GM12878 (cell line): ENCODE measurements around the gene DNAJB14. TPM values are rescaled to one million over a fixed set of nuclear protein-coding genes. Genes with fewer than 3 reads are reported as not detected.

ENCODE experiments used
- ATAC-seq: fragments of 200-7000 bp; cut with Tn5 transposase; 3 replicates; pipeline ENCODE4 v1.9.1; 2020; ENCODE audit warnings: mild to moderate bottlenecking, moderate library complexity
- BruUV-seq: library from RNA; stranded (reverse); fragments of 400-500 nt; replicated peaks from 2 replicates; lab custom pipeline; 2021; lab: Mats Ljungman, UMichigan
- CTCF ChIA-PET: fragments of 300-600 bp; sonication (Branson Sonifier 250); formaldehyde crosslinking; extraction: SDS; loops from one replicate; lab custom pipeline; 2021; ENCODE audit warnings: inconsistent platforms; lab: Yijun Ruan, JAX
- POLR2A ChIA-PET: fragments of 350-600 bp; formaldehyde crosslinking; extraction: SDS; loops from one replicate; lab custom pipeline; 2021; ENCODE audit warnings: inconsistent platforms; lab: Charles Lee
- RAD21 ChIA-PET: fragments of 300-600 bp; sonication (Branson Sonifier 250); formaldehyde crosslinking; loops from one replicate; lab custom pipeline; 2023; ENCODE audit warnings: antibody characterized with exemption; ENCODE audit not compliant: unreplicated experiment; lab: Charles Lee
- SMC1A ChIA-PET: fragments of 300-600 bp; sonication (Branson Sonifier 250); formaldehyde crosslinking; loops from one replicate; lab custom pipeline; 2023; ENCODE audit not compliant: unreplicated experiment, uncharacterized antibody; lab: Charles Lee
- DNase-seq: peaks from one replicate; pipeline ENCODE4 v3.0.0-alpha.2; 2011; ENCODE audit warnings: low read depth, low spot score
- FAIRE-seq: peaks from 3 replicates; lab custom pipeline; 2011; peaks lifted over from hg19 to GRCh38; lab: Jason Lieb, UNC
- H2AFZ ChIP-seq: 2 replicates; pipeline ENCODE4 v1.6.0; 2011; ENCODE audit warnings: low read depth, low read length, control low read depth; ENCODE audit not compliant: control insufficient read depth
- H3K27ac ChIP-seq: 2 replicates; pipeline ENCODE4 v1.5.1; 2011; ENCODE audit warnings: control low read depth; ENCODE audit not compliant: control insufficient read depth, insufficient read depth
- H3K27me3 ChIP-seq, 2 experiments: replicated peaks in 1 of 2; 2 replicates each; pipeline versions ENCODE4 v1.6.0 to v1.6.1; 2011; ENCODE audit warnings: low read length in 1 of 2; ENCODE audit not compliant: control insufficient read depth in 2 of 2, insufficient read depth in 2 of 2
- H3K36me3 ChIP-seq, 2 experiments: 2 replicates each; pipeline ENCODE4 v1.5.1; 2011; ENCODE audit warnings: low read length in 1 of 2; ENCODE audit not compliant: control insufficient read depth in 2 of 2, insufficient read depth in 2 of 2
- H3K4me1 ChIP-seq: 2 replicates; pipeline ENCODE4 v1.6.1; 2011; ENCODE audit warnings: mild to moderate bottlenecking, low read length, moderate library complexity, mixed read lengths; ENCODE audit not compliant: control insufficient read depth, insufficient read depth
- H3K4me2 ChIP-seq: 2 replicates; pipeline ENCODE4 v1.6.0; 2011; ENCODE audit warnings: control low read depth; ENCODE audit not compliant: control insufficient read depth, insufficient read depth
- H3K4me3 ChIP-seq: fragments of 200-600 bp; sonication (generic); 2 replicates; pipeline ENCODE4 v1.5.1; 2016
- H3K79me2 ChIP-seq: 2 replicates; pipeline ENCODE4 v1.6.0; 2011; ENCODE audit warnings: low read length; ENCODE audit not compliant: control insufficient read depth, insufficient read depth
- H3K9ac ChIP-seq: 2 replicates; pipeline ENCODE4 v1.8.0; 2011; ENCODE audit warnings: low read length, control low read depth, mixed read lengths; ENCODE audit not compliant: control insufficient read depth, insufficient read depth
- H3K9me3 ChIP-seq: replicated peaks from 3 replicates; pipeline ENCODE4 v1.5.1; 2011; ENCODE audit warnings: mild to moderate bottlenecking, low read length; ENCODE audit not compliant: control insufficient read depth, insufficient read depth
- H4K20me1 ChIP-seq: 2 replicates; pipeline ENCODE4 v1.6.0; 2011; ENCODE audit not compliant: control insufficient read depth, insufficient read depth
- HDGF ChIP-seq: fragments of 450-650 bp; IDR thresholded peaks from 2 replicates; pipeline ENCODE4 v1.6.1; 2016; ENCODE audit warnings: antibody characterized with exemption
- LARP7 ChIP-seq: fragments of 450-650 bp; IDR thresholded peaks from 2 replicates; pipeline ENCODE4 v1.6.1; 2017; ENCODE audit warnings: mild to moderate bottlenecking
- PAX5 ChIP-seq: IDR thresholded peaks from 2 replicates; pipeline ENCODE4 v1.6.1; 2011; ENCODE audit warnings: low read depth, low read length, borderline replicate concordance
- POLR2A ChIP-seq: IDR thresholded peaks from 2 replicates; pipeline ENCODE4 v1.6.1; 2011; ENCODE audit warnings: low read depth, mild to moderate bottlenecking, low read length
- SIX5 ChIP-seq: IDR thresholded peaks from 2 replicates; pipeline ENCODE4 v1.6.1; 2011; ENCODE audit warnings: mild to moderate bottlenecking, low read depth, low read length, moderate library complexity; ENCODE audit not compliant: severe bottlenecking
- SMAD1 ChIP-seq: fragments of 450-650 bp; IDR thresholded peaks from 2 replicates; pipeline ENCODE4 v1.6.1; 2018; ENCODE audit warnings: mild to moderate bottlenecking, low read depth; ENCODE audit not compliant: partially characterized antibody
- YY1 ChIP-seq: IDR thresholded peaks from 2 replicates; pipeline ENCODE4 v1.6.1; 2011; ENCODE audit warnings: low read depth, mild to moderate bottlenecking, low read length
- WGBS: methylation state at CpG from one replicate; pipeline ENCODE4 v1.1.6; 2016; ENCODE audit warnings: low lambda C conversion rate; ENCODE audit not compliant: insufficient replicate concordance, insufficient coverage; ENCODE audit errors: missing lambda C conversion rate; 5-methylcytosine and 5-hydroxymethylcytosine counted together
- in situ Hi-C: fragments of 300-500 bp; cut with MboI; formaldehyde crosslinking; loops from 9 replicates; pipeline ENCODE4 v1.14.3; 2018; ENCODE audit warnings: mixed read lengths
- intact Hi-C: fragments of 100-400 bp; cut with micrococcal nuclease; formaldehyde crosslinking; loops from one replicate; pipeline ENCODE4 v1.14.2; 2022; ENCODE audit not compliant: unreplicated experiment
- polyA plus RNA-seq, 11 experiments: library from polyadenylated mRNA; depleted of rRNA in 4 of 11; unstranded in 6 of 11; stranded (reverse) in 5 of 11; fragments of >200 nt; fragmentation: Nextera tagmentation in 4 of 11; fragmentation: Illumina TruSeq in 1 of 11; extraction: Ambion mirVana in 4 of 11; extraction: Trizol in 1 of 11; gene quantifications; 1 replicate in 1 of 11; 2 replicates in 10 of 11; pipeline versions ENCODE4 v1.2.1 to v1.2.3, GENCODE V29; 2011 to 2016; ENCODE audit warnings: inconsistent platforms in 2 of 11, missing spikeins in 2 of 11, low read depth in 1 of 11
- total RNA-seq, 4 experiments: library from RNA; depleted of rRNA in 3 of 4; stranded (reverse); fragments of >200 nt in 3 of 4; fragmentation: Illumina TruSeq in 1 of 4; extraction: Trizol in 1 of 4; gene quantifications; 2 replicates each; pipeline versions ENCODE4 v1.2.1 to v1.2.3, GENCODE V29; 2013 to 2021
- TF ChIP-seq, protein P1 (sequence below): fragments of 450-650 bp; formaldehyde crosslinking; IDR thresholded peaks from 2 replicates; pipeline ENCODE4 v1.4.0; 2020; ENCODE audit warnings: mild to moderate bottlenecking, moderate library complexity
- TF ChIP-seq, protein P2 (sequence below): fragments of 450-650 bp; IDR thresholded peaks from 2 replicates; pipeline ENCODE4 v1.6.1; 2017; ENCODE audit warnings: borderline replicate concordance
- TF ChIP-seq, protein P3 (sequence below): fragments of 150-350 bp; IDR thresholded peaks from 2 replicates; pipeline ENCODE4 v1.6.1; 2014; ENCODE audit warnings: mild to moderate bottlenecking, low read depth, low read length

Gene DNAJB14
- total and polyA plus RNA-seq, 10 of the 15 experiments (the other 5 are each of a cell fraction or from before 2014, with no cell fraction given) = 9.5 to 49.2 (median 27.8) TPM

DNA sequence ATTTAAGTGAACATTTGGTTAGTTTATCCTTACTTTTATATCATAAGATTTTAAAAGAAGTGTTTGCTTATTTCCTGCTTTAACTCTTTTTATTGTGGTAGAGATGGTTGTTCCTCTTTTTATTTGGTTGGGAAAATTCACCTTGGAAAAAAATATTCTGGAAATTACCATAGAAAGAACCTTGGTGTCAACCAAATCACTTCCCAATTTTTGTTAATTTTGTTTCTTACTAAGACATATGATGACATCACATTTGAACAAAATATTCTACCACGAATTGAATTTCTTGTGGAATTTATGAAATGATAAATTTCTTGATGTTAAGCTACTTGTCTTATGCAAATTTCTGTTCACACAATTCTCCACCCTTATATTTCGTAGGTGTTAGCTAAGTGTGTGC is 85.9 kb downstream of the DNAJB14 start (continued):
- TF ChIP-seq, protein P1, sequence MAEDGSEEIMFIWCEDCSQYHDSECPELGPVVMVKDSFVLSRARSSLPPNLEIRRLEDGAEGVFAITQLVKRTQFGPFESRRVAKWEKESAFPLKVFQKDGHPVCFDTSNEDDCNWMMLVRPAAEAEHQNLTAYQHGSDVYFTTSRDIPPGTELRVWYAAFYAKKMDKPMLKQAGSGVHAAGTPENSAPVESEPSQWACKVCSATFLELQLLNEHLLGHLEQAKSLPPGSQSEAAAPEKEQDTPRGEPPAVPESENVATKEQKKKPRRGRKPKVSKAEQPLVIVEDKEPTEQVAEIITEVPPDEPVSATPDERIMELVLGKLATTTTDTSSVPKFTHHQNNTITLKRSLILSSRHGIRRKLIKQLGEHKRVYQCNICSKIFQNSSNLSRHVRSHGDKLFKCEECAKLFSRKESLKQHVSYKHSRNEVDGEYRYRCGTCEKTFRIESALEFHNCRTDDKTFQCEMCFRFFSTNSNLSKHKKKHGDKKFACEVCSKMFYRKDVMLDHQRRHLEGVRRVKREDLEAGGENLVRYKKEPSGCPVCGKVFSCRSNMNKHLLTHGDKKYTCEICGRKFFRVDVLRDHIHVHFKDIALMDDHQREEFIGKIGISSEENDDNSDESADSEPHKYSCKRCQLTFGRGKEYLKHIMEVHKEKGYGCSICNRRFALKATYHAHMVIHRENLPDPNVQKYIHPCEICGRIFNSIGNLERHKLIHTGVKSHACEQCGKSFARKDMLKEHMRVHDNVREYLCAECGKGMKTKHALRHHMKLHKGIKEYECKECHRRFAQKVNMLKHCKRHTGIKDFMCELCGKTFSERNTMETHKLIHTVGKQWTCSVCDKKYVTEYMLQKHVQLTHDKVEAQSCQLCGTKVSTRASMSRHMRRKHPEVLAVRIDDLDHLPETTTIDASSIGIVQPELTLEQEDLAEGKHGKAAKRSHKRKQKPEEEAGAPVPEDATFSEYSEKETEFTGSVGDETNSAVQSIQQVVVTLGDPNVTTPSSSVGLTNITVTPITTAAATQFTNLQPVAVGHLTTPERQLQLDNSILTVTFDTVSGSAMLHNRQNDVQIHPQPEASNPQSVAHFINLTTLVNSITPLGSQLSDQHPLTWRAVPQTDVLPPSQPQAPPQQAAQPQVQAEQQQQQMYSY = no peak
- TF ChIP-seq PAX5 (no peak), SMAD1 (no peak), HDGF (no peak), LARP7 (no peak)

DNA sequence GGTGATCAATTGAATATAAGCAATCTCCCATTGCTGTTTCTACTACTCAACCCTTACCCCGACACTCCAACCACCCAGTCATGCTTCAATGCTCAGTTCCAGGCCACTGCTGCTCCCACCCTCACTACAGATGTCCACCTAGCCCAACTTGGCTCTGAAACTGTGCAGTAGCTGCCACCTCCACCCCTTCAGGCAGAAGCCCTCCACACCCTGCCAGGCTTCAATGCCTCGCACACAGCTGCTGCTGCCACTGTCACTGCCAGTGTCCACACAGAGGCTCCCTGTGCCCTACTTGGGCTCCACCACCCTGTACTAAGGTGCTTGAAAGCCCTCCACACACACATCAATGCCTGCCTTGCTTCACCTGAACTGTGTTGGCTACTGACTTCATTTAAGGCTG is 86.8 kb downstream of the DNAJB14 start:
- ChIA-PET CTCF (interaction anchor here (1.0 to 3.8 kb wide), 5 partner anchors 9 to 89 kb away, joined by 4 to 23 read pairs (median 8); no protein-coding TSS in a partner anchor), RAD21 (interaction anchor here (1.5 kb wide), 1 partner anchor 51 kb away, joined by 4 read pairs; no protein-coding TSS in a partner anchor), POLR2A (no interaction called here), SMC1A (interaction anchor here (1.0 to 6.3 kb wide), 7 partner anchors 14 to 759 kb away, joined by 3 to 43 read pairs (median 3); no protein-coding TSS in a partner anchor)
- no peak overlapping the region for H2AFZ ChIP-seq
- FAIRE-seq (no peak), DNase-seq (peak; percentile 32), ATAC-seq (peak; percentile 85)
- H3K9me3 ChIP-seq = no peaks in the 10 kb centered on the region; the same call in 2 of the 3 replicates
- H3K4me1 ChIP-seq = peaks cover 28% of the 10 kb centered on the region
- H3K4me3 ChIP-seq = no peak overlapping the region
- TF ChIP-seq PAX5 (peak; percentile 71), SIX5 (no peak), YY1 (no peak), POLR2A (0 out of 2 replicates have a peak, but pooled peaks have one; percentile 15)
- TF ChIP-seq, protein P2, sequence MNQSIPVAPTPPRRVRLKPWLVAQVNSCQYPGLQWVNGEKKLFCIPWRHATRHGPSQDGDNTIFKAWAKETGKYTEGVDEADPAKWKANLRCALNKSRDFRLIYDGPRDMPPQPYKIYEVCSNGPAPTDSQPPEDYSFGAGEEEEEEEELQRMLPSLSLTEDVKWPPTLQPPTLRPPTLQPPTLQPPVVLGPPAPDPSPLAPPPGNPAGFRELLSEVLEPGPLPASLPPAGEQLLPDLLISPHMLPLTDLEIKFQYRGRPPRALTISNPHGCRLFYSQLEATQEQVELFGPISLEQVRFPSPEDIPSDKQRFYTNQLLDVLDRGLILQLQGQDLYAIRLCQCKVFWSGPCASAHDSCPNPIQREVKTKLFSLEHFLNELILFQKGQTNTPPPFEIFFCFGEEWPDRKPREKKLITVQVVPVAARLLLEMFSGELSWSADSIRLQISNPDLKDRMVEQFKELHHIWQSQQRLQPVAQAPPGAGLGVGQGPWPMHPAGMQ = no peak
- TF ChIP-seq, protein P3, sequence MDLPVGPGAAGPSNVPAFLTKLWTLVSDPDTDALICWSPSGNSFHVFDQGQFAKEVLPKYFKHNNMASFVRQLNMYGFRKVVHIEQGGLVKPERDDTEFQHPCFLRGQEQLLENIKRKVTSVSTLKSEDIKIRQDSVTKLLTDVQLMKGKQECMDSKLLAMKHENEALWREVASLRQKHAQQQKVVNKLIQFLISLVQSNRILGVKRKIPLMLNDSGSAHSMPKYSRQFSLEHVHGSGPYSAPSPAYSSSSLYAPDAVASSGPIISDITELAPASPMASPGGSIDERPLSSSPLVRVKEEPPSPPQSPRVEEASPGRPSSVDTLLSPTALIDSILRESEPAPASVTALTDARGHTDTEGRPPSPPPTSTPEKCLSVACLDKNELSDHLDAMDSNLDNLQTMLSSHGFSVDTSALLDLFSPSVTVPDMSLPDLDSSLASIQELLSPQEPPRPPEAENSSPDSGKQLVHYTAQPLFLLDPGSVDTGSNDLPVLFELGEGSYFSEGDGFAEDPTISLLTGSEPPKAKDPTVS = no peak
- H3K27me3 ChIP-seq = no peaks in the 10 kb centered on the region
- no peaks in the 10 kb centered on the region; the same call in 1 of the 2 replicates for H3K79me2 ChIP-seq
- intact Hi-C loops (no loop called here), in situ Hi-C loops (no loop called here)
- no peak overlapping the region; the same call in 1 of the 2 replicates for H3K4me2 ChIP-seq
- H4K20me1 ChIP-seq = no peaks in the 10 kb centered on the region
- no peak overlapping the region for H3K9ac ChIP-seq
- no TSS peak for BruUV-seq
- H3K36me3 ChIP-seq = peaks cover 2 to 17% of the 10 kb centered on the region in 2 experiments; a peak in 3 of 4 replicates
- WGBS = 4% methylated on average over 2 of the region's 2 CpGs
- H3K27ac ChIP-seq = no peak overlapping the region
